22Rv1 (cell line): ENCODE measurements around the gene ADCY2.

ENCODE experiments used
- ZFX ChIP-seq: fragments of 450-650 bp; IDR thresholded peaks from 2 replicates; pipeline ENCODE4 v1.6.1; 2017; ENCODE audit warnings: antibody characterized with exemption, borderline replicate concordance
- TF ChIP-seq, protein P1 (sequence below): fragments of 450-650 bp; IDR thresholded peaks from 2 replicates; pipeline ENCODE4 v1.5.1; 2017; ENCODE audit warnings: mild to moderate bottlenecking

DNA sequence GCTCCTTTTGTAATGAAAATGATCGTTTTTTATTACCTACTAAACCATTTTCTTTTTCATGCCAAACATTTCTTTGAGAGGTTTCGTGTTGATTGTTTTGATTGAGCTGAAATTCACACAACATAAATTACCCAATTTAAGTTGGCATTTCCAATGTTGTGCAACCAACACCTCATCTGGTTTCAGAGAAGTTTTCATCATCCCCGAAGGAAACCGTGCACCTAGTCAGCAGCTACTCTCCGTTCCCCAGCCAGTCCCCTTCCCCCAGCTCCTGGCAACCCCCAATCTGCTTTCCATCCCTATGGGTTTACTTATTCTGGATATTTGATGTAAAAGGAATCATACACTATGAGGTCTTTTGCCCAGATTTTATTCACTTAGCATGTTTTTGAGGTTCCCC is 123.6 kb downstream of the ADCY2 start:
- TF ChIP-seq, protein P1, sequence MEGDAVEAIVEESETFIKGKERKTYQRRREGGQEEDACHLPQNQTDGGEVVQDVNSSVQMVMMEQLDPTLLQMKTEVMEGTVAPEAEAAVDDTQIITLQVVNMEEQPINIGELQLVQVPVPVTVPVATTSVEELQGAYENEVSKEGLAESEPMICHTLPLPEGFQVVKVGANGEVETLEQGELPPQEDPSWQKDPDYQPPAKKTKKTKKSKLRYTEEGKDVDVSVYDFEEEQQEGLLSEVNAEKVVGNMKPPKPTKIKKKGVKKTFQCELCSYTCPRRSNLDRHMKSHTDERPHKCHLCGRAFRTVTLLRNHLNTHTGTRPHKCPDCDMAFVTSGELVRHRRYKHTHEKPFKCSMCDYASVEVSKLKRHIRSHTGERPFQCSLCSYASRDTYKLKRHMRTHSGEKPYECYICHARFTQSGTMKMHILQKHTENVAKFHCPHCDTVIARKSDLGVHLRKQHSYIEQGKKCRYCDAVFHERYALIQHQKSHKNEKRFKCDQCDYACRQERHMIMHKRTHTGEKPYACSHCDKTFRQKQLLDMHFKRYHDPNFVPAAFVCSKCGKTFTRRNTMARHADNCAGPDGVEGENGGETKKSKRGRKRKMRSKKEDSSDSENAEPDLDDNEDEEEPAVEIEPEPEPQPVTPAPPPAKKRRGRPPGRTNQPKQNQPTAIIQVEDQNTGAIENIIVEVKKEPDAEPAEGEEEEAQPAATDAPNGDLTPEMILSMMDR = no peak
- TF ChIP-seq ZFX = no peak
